ENCODE data around the gene CCDC136.

CCDC136 gene

DNA sequence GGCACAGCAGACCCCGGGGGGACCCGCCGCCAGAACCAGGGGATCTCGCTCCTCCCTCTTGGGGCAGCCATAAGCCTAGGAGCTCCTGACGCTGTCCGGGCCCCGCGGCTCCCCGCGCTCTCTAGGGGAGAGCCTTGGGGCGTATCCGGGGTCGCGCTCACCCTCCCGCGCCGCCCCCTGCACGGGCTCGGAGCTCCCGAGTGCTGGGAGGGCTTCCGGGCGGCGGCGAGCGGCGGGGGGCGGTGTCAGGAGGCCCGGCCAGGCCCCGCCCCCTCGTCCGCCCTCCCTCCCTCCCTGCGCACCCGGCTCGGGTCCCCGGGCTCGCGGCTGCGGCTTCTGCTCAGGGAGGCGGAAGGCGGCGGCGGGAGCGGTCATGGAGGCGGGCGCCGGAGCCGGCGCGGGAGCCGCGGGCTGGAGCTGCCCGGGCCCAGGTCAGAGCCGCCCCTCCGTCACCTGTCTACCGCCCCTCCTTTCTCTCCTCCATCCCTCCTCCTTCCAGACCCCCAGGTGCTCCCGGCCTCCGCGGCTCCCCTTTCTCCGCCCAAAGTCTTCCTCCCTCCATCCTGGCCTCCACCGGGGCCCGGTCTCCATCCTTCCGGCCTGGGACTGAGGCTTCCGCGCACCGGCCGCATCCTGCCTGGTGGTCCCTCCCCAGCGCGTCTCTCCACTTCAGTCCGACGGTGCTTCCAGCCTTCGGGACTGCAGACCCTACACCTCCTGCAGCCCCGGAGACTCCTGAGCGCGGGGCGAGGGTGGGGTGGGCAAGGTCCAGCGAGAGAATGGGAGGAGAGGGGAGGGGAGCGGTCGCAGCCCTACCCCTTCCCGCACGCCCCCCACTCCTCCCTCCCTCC is at the start of gene CCDC136:
Gene CCDC136 (plus strand): TSS at position 848 of the 851 bp plus-strand sequence. CDS start 444 bp downstream, outside the sequence.
- DNase-seq (ENCODE audit: low spot score) = peak; percentile 82

DNA sequence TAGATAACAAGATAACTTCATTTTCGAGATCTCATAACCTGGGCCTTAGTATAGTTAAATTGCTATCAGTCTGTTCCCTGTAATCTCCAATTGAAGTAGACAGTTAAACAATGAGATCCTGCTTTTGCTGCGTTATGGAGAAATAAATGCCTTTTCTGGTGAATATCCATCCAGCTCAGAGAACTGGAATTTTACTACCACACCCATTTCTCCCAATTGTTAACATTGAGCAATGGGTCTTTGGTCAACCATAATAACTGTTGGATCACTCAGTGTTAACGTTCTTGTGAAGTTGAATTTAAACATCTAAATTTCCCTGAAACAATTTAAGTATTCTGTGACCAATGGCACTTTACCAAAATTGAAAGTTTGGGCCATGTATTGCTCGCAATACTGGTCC is 49.6 kb upstream of the CCDC136 start:
- DNase-seq (ENCODE audit: low spot score) = no peak

DNA sequence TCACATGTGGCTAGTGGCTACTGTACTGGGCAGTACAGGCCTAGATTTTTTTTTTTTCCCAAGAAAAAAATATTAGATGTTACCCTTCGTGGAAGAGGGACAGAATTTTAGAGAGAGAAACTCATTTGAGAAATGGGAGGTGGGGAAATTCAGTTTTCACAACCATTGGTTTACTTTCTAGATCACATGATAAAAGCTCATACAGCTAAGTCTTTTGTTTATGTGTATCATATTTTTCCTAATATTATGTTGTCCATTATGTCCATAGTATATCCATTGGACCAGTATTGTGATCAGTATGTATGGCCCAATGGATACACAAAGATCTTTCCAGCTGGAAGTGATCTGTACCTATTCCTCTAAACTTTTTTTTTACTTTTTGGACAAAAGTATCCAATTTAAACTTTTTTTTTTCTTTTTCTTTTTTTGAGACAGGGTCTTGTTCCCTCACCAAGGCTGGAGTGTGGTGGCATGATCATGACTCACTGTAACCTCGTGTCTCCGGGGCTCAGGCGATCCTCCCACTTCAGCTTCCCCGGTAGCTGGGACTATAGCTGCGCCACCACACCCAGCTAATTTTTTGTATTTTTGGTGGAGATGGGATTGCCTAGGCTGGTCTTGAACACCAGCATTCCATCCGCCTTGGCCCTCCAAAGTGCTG is 48.5 kb upstream of the CCDC136 start:
- DNase-seq (ENCODE audit: low spot score) = no peak

DNA sequence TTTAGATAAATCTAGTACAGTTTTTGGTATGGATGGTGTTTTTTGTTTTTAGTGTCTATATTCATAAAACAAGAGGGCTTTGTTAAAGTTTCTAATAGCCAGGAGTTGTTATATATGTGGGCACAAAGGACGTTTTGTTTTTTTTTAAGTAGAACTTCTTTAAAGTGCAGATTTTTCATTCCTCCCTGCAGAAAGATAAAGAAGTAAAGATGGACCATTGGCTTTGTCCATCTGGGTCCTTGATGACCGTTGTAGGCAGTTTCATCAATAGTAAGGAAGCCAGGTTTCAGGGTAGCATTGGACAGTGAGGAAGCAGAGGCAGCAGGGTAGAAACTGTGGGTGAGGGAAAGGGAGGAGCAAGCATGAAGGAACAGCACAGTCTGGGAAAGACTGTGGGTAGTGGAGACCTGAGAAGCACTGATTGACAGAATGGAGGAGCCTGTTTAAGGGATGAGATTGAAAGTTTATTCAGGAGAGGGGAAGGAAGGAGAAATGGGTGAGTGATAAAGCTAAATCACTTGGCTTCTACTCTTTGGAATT is 47.3 kb upstream of the CCDC136 start:
- no peak for DNase-seq (ENCODE audit: low spot score)

DNA sequence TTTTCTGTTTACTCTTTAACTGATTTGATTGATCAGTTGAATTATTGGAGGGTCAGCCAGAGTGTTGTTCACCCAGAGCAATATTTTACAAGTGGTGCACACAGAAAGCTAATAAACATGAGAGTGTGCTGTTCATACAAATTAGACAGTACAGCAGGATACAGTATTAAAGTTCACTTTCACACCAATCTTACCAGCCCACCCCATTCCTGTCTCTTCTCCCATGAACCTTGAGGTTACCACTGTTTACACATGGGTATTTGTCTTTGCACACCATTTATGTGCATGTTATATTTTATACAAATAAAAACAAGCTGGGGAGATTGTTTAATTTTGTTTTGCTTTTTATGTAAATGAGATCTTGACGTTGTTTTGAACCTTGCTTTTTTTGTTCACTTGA is 46.1 kb upstream of the CCDC136 start:
- no peak for DNase-seq (ENCODE audit: low spot score)

DNA sequence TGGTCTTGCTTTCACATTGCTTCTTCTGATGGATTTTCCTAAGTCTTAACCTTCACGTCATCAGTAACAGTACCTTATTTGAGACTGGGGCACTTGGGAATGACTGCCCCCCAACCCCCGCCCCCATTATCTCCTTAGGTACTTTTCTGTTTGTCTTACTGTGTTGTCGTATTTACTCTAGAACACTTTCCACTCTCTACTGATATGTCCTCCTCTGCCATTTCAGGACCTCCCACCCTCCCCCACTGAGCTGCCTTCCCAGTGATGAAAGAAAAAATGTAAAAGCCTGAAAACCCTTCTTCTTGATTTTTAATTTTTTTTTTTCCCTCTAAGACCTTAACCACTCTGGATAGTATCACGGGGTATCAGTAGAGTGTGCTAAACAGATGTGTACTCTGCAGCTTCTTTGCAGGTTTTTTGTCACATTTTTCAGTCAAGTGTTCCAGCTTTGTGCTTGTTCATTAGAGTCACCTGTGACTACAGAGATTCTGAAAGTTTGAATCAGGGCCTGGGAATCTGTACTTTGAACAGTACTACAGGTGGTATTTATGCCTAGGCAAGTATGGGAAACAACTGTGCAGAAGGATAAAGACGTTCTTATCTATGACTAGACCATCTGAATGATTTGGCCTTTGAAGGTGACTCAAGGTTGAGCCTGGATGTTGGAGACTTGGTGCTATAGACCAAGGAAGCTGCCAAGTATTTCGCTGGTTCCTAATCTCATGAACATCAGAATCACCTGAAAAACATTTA is 44.3 kb upstream of the CCDC136 start:
- no peak for DNase-seq (ENCODE audit: low spot score)

DNA sequence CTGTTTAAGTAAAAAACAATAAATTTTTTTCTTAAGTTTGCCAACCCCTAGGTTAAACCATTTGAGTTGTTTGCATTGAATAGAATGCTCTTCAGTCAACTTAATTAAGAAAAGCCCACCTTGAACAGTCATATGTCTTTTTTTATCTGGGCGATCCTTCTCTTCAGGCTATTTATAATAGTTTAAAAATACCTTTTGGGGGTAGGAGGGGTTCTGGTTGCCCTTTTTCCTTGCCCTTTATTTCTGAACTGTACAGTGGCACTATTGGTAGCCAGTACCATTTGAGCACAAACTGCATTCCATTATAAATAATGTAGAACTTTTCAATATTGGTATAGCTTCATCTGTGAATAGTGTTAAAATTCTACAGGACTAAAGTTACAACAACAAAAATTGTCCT is 39.5 kb upstream of the CCDC136 start:
- DNase-seq (ENCODE audit: low spot score) = no peak

DNA sequence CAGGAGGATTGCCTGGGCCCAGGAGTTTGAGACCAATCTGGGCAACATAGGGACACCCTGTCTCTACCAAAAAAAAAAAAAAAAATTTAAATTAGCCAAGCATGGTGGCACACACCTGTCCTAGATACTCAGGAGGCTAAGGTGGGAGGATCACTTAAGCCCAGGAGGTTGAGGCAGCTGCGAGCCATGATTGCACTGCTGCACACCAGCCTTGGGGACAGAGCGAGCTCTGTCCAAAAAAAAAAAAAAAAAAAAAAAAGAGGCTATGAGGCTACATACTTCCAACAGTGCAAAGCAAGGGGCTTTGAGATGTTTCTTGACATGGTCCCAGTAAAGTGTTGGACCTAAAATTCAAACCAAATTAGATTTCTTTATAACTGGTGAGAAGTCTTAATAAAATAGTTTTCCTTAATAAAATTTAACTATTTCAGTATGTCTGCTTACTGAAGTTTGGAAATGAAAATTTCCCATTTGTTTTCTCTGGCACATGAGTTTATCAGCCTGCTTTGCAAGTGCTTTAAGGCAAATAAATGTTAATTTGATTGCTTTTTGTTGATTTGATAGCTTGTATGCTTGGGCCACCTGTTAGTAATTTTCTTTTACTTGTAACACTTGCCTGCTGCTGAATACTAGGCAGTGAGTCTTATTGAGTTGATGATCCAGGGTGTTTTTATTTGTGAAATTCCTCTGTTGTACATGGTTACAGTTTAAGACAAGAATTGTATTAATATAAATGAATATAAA is 36.5 kb upstream of the CCDC136 start:
- DNase-seq (ENCODE audit: low spot score) = no peak

DNA sequence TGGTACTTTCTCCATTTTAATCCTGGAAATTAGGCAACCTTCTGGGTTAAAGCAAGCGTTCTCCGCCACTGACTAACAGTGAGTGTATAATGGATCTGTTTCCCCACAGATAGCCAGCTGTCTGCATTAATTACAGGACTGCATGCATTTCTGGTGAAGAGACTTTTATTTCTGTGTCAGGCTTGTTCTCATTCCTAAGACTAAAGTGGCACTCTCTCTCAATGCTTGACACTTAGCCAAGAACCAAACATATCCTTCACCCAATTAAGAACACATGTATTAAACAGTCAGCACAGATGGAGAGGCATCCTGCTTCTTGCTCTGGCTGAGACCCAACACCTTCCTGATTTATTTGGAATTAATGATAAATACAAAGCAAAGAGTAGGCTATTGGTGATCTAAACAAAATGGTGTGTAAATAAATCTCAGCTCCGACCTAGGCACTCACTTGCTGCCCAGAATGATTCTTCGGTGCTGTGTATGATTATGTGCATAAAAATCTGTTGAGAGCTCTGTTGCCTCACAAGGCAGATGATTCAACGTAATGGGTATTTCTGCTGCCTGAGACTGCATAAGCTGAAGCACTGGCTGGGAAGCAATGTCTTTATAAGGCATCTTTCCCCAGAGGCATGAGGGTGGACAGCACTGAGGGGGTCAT is 35.8 kb upstream of the CCDC136 start:
- DNase-seq (ENCODE audit: low spot score) = no peak

DNA sequence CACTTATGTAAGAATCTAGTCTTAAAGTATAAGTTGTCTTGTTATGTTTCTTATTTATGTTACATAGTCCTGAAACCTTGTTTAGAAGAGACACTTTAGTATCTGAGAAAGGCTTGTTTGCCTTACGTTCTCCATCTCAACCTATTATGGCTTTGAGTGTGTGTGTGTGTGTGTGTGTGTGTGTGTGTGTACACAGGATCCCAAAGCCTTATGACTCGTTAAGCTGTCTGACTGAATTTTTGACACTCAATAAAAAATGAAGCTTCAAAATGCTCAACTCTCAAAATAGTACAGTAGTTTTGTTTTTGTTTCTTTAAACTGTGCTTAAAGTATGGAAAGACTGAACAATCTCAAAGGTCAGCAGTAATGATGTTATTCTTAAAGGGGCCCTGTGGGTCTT is 34.6 kb upstream of the CCDC136 start:
- DNase-seq (ENCODE audit: low spot score) = no peak

DNA sequence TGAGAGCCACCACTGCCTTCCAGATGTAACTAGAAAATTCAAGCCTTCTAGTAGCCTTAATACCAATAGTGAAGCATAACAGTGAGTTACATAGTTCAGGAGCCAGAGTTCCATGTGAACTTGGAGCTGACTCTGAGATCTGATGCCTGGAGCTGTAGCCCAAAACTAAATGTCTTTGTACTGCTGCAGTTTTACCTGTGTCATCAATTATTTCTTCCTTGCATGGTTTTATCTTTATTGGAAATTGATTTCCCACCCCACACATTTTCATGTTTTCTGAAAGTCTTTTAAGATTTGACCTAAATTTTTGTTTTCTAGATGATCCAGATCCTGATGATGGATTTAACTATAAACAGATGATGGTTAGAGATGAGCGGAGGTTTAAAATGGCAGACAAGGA is 33.2 kb upstream of the CCDC136 start:
- no peak for DNase-seq (ENCODE audit: low spot score)

DNA sequence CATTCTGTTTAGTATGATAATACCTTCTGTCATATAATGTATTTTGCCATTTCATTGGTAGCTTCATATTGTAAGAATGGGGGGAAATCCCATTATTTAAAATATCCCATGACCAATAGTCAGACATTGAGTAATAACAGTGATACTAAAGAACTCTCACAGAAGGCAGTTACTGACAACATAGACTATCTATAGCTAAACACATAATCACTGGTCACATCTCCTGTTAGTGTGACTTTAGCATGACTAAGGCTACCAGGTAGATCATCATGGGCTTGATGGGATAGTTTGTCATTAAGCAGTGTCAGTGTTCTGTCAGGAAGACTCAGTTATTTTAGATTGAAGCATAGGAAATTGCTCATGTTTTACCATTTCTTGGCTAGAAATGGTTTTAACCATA is 32.5 kb upstream of the CCDC136 start:
- DNase-seq (ENCODE audit: low spot score) = no peak

DNA sequence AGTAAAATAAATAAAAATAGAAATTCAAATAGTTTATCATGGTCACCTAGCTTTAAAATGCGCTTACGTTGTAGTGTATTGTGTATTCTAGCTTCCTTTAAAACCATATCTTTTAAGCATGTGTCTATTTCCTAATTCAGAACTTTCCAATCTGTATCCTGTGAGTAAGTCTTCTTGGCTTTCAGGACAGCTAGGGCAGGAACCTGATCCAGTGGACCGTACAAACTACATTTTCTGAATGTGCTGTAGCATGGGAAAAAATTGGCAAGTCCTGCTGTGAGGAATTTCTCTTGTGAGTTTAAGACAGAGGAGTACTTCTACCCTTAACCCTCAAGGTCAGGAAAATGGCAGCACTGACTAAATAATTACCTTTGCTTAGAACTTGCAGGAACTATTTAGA is 28.2 kb upstream of the CCDC136 start:
- no peak for DNase-seq (ENCODE audit: low spot score)

DNA sequence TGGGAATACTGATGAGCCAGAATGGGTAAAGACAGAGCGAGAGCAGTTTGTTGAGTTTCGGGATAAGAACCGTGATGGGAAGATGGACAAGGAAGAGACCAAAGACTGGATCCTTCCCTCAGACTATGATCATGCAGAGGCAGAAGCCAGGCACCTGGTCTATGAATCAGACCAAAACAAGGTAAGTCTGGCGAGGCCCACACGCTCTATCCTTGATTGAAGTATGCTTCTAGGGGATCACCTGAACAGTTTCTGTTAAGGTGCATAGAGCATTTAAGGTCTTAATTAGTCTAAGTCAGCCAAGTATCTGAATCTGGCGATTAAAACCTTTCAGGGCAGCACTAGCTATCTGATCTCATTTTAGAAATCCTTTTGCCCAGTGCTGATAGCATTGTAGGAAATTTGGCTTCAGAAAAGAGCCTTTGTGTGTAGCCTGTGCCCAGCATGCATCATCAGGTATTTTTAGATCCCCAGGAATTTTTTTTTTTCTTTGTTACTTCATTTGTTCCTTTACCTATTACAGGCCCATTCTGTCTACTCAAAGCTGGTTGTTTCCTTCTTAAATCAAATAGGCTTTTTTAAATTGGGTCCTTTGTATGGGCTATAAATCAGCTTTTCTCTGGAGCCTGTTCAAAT is 24.2 kb upstream of the CCDC136 start:
- no peak for DNase-seq (ENCODE audit: low spot score)

DNA sequence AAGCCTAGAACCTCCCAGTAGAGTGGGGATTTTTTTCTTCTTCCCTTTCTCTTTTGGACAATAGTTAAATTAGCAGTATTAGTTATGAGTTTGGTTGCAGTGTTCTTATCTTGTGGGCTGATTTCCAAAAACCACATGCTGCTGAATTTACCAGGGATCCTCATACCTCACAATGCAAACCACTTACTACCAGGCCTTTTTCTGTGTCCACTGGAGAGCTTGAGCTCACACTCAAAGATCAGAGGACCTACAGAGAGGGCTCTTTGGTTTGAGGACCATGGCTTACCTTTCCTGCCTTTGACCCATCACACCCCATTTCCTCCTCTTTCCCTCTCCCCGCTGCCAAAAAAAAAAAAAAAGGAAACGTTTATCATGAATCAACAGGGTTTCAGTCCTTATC is 21.5 kb upstream of the CCDC136 start:
- no peak for DNase-seq (ENCODE audit: low spot score)

DNA sequence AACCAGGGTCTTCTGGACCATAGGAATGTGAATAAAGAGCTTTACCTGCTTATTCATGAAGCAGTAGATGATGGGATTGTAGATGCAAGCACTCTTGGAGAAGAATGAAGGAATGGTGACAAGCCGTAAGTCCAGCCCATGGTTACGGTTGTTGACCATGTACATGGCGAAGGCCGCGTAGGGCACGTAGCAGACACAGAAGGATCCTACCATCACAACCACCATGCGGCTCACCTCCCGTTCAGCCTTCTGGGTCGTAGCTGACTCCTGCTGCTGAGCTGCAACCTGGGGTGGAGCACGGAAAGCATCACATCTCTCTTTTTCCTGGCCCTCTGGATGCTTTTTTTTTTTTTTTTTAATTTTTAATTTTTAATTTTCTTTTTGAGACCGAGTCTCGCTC is 18.2 kb upstream of the CCDC136 start:
- no peak for DNase-seq (ENCODE audit: low spot score)

DNA sequence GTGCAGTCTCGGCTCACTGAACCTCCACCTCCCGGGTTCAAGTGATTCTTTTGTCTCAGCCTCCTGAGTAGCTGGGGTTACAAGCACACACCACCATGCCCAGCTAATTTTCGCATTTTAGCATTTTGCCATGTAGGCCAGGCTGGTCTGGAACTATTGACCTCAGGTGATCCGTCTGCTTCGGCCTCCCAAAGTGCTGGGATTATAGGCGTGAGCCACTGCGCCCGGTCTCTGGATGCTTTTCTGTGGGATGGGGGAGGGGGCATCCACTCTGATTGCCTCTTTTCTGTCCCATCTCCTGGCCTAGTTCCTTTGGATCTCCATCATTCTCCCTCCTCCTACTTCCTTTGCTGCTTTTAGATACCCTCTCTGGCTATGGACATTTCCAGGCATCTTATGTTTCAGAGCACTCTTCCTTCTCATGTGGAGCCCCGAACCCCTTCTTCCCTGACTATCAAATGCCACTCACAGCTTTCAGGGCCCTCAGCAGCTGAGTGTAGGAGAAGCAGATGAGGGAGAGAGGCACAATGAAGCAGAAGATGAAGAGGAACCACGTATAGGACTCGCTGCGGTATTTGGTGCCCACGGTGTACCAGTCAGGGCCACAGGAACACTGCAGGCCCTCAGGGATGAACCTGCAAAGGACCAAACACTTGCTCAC is 17.6 kb upstream of the CCDC136 start:
- no peak for DNase-seq (ENCODE audit: low spot score)

DNA sequence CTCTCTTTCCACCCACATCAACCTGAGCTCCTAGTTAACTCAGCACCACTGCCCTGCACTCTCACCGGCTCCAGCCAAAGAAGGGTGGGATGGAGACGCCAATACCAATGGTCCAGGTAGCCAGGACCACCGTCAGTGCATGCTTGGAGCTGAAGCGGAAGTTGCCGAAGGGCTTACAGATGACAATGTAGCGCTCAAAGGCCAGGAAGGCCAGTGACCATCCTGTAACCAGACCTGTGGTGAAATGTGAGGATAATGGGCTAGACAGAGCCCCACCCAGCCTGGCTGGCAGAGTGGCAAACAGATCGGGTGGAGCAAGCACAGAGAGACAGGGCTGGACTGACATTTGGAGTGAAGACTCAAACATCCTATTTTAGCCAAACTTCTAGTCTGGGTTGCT is 16.8 kb upstream of the CCDC136 start:
- no peak for DNase-seq (ENCODE audit: low spot score)

DNA sequence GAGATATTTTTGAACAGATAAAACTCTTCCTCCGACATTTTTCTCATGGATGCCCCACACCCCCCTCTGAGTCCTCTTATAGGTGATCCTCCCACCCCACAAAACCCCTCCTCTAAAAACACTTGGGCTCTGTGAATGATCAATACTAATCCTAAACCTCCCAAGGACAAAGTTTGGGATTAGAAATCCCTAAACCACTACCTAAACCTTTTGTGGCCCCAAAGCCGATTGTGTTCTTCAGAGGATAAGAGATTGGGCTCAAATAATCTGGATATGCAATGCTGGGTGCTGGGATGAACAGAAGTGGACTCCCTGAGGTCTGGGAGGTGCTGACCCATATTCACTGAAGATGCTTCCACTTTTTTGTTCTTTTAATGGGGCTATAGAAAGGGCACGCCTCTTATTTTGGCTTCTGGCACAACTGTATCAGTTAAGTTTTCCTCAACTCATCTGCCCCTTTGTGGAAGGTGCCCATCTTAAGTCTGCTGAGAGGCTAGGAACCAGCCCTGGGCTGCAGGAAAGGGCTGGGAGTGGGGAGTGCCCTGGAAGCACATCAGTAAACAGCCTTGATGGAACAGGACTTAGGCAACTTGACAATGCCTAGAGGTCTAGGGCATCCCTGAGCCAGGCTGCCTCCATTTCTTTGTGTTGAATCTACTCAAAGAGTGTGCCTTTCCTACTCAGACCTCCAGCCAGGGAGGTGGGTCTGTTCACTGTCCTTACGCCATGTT is 15.9 kb upstream of the CCDC136 start, which contains the start of gene OPN1SW:
Gene OPN1SW (minus strand): TSS at position 51 of the 731 bp plus-strand sequence. CDS start 13 bp downstream, at position 38.
- no peak for DNase-seq (ENCODE audit: low spot score)

Data from HuH-7 (cell line).